NB4 (cell line): ENCODE results near the gene HLA-E.

Experiments
- DNase-seq: peaks from one replicate; pipeline ENCODE4 v3.0.0; 2010; ENCODE audit warnings: low read depth
- H3K4me3 ChIP-seq: one replicate; pipeline ENCODE4 v1.5.1; 2011; ENCODE audit warnings: mild to moderate bottlenecking, low read depth, low read length, moderate library complexity
- MYC ChIP-seq: IDR thresholded peaks from 2 replicates; pipeline ENCODE4 v1.6.1; 2011; ENCODE audit warnings: low read depth, low read length
- POLR2A ChIP-seq: IDR thresholded peaks from 2 replicates; pipeline ENCODE4 v1.6.1; 2011; ENCODE audit warnings: mild to moderate bottlenecking; ENCODE audit not compliant: insufficient read length; ENCODE audit errors: extremely low read depth
- TF ChIP-seq, protein P1 (sequence below): IDR thresholded peaks from 2 replicates; pipeline ENCODE4 v1.6.1; 2011; ENCODE audit warnings: low read depth, low read length
- TF ChIP-seq, protein P2 (sequence below): IDR thresholded peaks from one replicate; pipeline ENCODE4 v1.5.1; 2012; ENCODE audit warnings: low read depth, low read length

Gene HLA-E

GRCh38 chr6:30530014-30530413 lies 40.7 kb downstream of the HLA-E start:
- peak; percentile 49 for DNase-seq
- TF ChIP-seq, protein P1, sequence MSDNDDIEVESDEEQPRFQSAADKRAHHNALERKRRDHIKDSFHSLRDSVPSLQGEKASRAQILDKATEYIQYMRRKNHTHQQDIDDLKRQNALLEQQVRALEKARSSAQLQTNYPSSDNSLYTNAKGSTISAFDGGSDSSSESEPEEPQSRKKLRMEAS: 0 out of 2 replicates have a peak, but pooled peaks have one; percentile 1
- TF ChIP-seq POLR2A: no peak
- H3K4me3 ChIP-seq: no peak overlapping the region

- no peak for DNase-seq
- no peak for TF ChIP-seq POLR2A
- TF ChIP-seq, protein P1: no peak
- TF ChIP-seq MYC: no peak
- TF ChIP-seq, protein P2, sequence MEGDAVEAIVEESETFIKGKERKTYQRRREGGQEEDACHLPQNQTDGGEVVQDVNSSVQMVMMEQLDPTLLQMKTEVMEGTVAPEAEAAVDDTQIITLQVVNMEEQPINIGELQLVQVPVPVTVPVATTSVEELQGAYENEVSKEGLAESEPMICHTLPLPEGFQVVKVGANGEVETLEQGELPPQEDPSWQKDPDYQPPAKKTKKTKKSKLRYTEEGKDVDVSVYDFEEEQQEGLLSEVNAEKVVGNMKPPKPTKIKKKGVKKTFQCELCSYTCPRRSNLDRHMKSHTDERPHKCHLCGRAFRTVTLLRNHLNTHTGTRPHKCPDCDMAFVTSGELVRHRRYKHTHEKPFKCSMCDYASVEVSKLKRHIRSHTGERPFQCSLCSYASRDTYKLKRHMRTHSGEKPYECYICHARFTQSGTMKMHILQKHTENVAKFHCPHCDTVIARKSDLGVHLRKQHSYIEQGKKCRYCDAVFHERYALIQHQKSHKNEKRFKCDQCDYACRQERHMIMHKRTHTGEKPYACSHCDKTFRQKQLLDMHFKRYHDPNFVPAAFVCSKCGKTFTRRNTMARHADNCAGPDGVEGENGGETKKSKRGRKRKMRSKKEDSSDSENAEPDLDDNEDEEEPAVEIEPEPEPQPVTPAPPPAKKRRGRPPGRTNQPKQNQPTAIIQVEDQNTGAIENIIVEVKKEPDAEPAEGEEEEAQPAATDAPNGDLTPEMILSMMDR: no peak
- no peak overlapping the region for H3K4me3 ChIP-seq
Observed at GRCh38 chr6:30533460-30534294, 44.4 kb downstream of the HLA-E start.

- H3K4me3 ChIP-seq: no peak overlapping the region
- TF ChIP-seq, protein P2: no peak
- TF ChIP-seq, protein P1: no peak
- TF ChIP-seq POLR2A (no peak), MYC (no peak)
- no peak for DNase-seq
Observed at GRCh38 chr6:30537931-30538330, 48.6 kb downstream of the HLA-E start.

DNA sequence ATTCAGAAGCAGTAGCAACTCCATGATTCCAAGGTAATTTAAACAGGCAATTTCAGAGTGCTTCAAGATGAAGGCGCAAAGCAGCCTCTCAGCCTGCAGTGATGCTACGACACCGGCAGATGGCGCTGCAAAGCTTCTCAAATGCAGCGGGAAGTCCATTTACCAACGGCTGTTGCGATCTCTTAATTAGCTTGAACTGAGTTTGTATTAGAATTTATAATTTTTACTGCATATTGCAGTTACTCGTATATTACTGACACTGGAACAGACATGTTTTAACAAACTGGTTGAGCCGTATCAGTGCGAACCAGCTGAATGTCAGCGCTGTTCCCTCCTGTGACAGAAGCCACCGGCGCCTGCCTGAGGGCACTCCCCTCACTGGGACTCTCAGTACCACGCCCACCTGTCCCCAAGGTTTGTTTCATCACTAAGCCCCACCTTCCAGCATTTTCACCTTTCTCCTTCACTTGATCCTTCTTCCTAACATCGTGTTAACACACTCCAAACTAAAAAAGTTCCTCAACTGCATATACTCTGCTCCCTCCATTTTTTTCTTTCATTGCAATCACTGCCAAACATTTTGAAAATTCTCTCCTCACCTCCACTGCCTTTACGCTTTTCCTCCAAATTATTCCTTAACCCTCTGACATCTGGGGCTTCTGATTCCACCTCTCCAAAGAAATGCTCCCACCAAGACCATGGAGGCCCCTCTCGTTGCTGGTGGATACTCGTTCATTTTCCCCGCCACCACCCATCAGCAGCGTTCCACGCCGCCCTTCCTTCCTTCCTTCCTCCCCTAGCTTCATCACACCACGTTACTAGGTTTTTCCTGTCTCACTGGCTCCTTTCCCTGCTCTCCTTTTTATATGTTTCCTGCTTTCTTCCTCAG lies 52.5 kb downstream of the HLA-E start:
- peak; percentile 90 for DNase-seq
- no peak overlapping the region for H3K4me3 ChIP-seq
- TF ChIP-seq POLR2A (no peak), MYC (no peak)
- TF ChIP-seq, protein P2: peak; percentile 99
- TF ChIP-seq, protein P1: no peak

DNA sequence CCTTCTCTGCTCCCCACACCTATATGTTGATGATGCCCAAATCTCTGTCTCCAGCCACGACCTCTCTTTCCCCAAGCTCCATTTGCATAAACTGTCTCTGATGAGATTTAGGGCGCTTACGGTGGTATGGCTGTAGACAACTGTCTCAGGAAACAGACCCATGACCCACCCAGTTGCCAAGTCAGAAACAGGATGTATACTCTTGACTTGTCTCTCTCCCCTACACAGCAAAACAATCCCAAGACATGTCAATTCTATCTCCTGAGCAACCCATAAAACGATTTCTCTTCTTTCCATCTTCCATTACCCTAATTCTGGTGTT lies 53.1 kb downstream of the HLA-E start:
- no peak for DNase-seq
- TF ChIP-seq POLR2A (no peak), MYC (no peak)
- TF ChIP-seq, protein P2: no peak
- TF ChIP-seq, protein P1: no peak
- H3K4me3 ChIP-seq: no peak overlapping the region

DNA sequence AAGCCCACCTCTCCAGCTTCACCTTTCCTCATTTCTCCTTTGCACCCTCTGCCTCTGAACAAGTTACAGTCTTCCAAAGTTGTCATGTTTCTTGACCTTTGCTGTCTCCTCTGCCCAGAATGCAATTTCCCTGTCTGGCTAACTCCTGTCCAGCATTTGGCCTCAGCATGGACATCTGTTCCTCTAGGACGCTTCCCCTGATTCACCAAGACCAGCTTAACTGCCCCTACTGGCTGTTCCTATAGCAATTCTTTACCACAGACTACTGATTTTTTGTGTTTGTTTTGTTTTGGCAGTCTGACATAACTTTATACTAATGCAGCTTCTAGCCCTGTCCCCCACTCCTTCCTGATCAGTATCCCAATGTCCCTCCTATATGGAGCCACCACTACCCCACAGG lies 53.6 kb downstream of the HLA-E start:
- no peak overlapping the region for H3K4me3 ChIP-seq
- DNase-seq: no peak
- TF ChIP-seq, protein P1: no peak
- TF ChIP-seq POLR2A (no peak), MYC (no peak)
- TF ChIP-seq, protein P2: no peak
